Measurements from ENCODE around the gene TREH. TPM values are rescaled to one million over a fixed set of nuclear protein-coding genes. Genes with fewer than 3 reads are reported as not detected.

TREH gene
- total and polyA plus RNA-seq, 2 of the 8 experiments (the other 6 are each of a cell fraction or from before 2014, with no cell fraction given) = 0.03 TPM; not detected in 1

GRCh38 chr11:118694185-118694584 is 14.7 kb upstream of the TREH start:
- no peak overlapping the region for H3K14ac ChIP-seq (ENCODE audit: insufficient read length)
- ChIA-PET POLR2A (ENCODE audit: partially characterized antibody) (interaction anchor here (1.3 to 7.0 kb wide), 7 partner anchors 11 to 98 kb away, joined by 3 to 46 read pairs (median 5); partner anchors contain the start of gene DDX6), CTCF (ENCODE audit: partially characterized antibody) (interaction anchor here (0.6 to 11.0 kb wide), 9 partner anchors 13 to 900 kb away, joined by 3 to 102 read pairs (median 4); no protein-coding TSS in a partner anchor)
- H3K9me3 ChIP-seq (ENCODE audit: insufficient read depth in 2 of 2, low read depth in 1 of 2, low read length in 1 of 2) = no peaks in the 10 kb centered on the region; a peak in 1 of 4 replicates
- H3K23ac ChIP-seq (ENCODE audit: insufficient read length) = no peak overlapping the region
- H3K18ac ChIP-seq (ENCODE audit: extremely low read depth, low read length) = no peak overlapping the region
- H3K79me1 ChIP-seq (ENCODE audit: low read depth, low read length) = no peaks in the 10 kb centered on the region
- no peak overlapping the region for H4K91ac ChIP-seq (replicated peaks; ENCODE audit: insufficient read length, low read length)
- no peak overlapping the region for H3K56ac ChIP-seq (replicated peaks; ENCODE audit: insufficient read length, low read depth, low read length)
- no peak for DNase-seq (ENCODE audit: low read depth in 1 of 2, low spot score in 2 of 2)
- no peak overlapping the region for H2AFZ ChIP-seq (ENCODE audit: low read length)
- no peaks in the 10 kb centered on the region for H3K23me2 ChIP-seq (ENCODE audit: low read depth, low read length)
- H2BK15ac ChIP-seq (ENCODE audit: low read length) = peak overlapping the region; percentile 7; the same call in 1 of the 2 replicates
- FAIRE-seq = no peak
- no peaks in the 10 kb centered on the region for H4K20me1 ChIP-seq (replicated peaks in 1 of 2; ENCODE audit: control insufficient read depth in 1 of 2, insufficient read depth in 2 of 2, low read length in 2 of 2)
- no peak overlapping the region for H3K27ac ChIP-seq (ENCODE audit: low read depth, low read length)
- H3K27me3 ChIP-seq (replicated peaks in 1 of 4; ENCODE audit: control insufficient read depth in 3 of 4, extremely low read depth in 1 of 4, insufficient read depth in 3 of 4, low read length in 3 of 4) = no peaks in the 10 kb centered on the region
- WGBS, 2 experiments (ENCODE audit: extremely low coverage in 1 of 2, insufficient coverage in 1 of 2, insufficient read length in 1 of 2, insufficient replicate concordance in 2 of 2, low coverage in 1 of 2, low lambda C conversion rate in 2 of 2, missing lambda C conversion rate in 1 of 2) = 97% methylated on average over 8 of the region's 8 CpGs; no CpG with 5 or more reads in 1 of the 2 experiments
- H2BK20ac ChIP-seq (ENCODE audit: low read length) = peak overlapping the region; percentile 51; the same call in 1 of the 2 replicates
- H4K8ac ChIP-seq (ENCODE audit: extremely low read depth, insufficient read depth, low read length) = no peak overlapping the region
- no peaks in the 10 kb centered on the region for H3K79me2 ChIP-seq (ENCODE audit: control insufficient read depth in 1 of 2, insufficient read depth in 2 of 2, low read length in 2 of 2)
- no peak overlapping the region for H2BK120ac ChIP-seq (replicated peaks; ENCODE audit: low read depth, low read length)
- TF ChIP-seq HDAC2 (IDR thresholded peaks at IDR 0.05; ENCODE audit: borderline replicate concordance in 1 of 2, low read depth in 2 of 2, low read length in 2 of 2) = peak in 1 of 2 experiments; percentile 79; a peak in 1 of 4 replicates
- TF ChIP-seq KDM1A (IDR thresholded peaks at IDR 0.05; ENCODE audit: borderline replicate concordance, low read length) = peak; percentile 92
- TF ChIP-seq BACH1 (IDR thresholded peaks at IDR 0.05; ENCODE audit: low read length) = no peak
- no peak overlapping the region for H4K5ac ChIP-seq (ENCODE audit: insufficient read length, low read depth, low read length)
- no peak overlapping the region for H3K4ac ChIP-seq (replicated peaks; ENCODE audit: insufficient read length, low read depth, low read length)
- H2AK5ac ChIP-seq (ENCODE audit: low read depth, low read length) = no peak overlapping the region
- H3K4me3 ChIP-seq (ENCODE audit: extremely low read depth in 1 of 4, insufficient read depth in 2 of 4, low read depth in 3 of 4, low read length in 4 of 4) = no peak overlapping the region
- H3K9ac ChIP-seq (replicated peaks in 1 of 4; ENCODE audit: extremely low read depth in 1 of 4, low read depth in 3 of 4, low read length in 3 of 4) = no peak overlapping the region
- no peaks in the 10 kb centered on the region for H3K36me3 ChIP-seq (ENCODE audit: control insufficient read depth in 2 of 4, insufficient read depth in 4 of 4, low read length in 3 of 4)
- no peak overlapping the region for H3K4me2 ChIP-seq (ENCODE audit: insufficient read depth in 1 of 2, low read depth in 2 of 2, low read length in 2 of 2)
- no peak overlapping the region for H2BK5ac ChIP-seq (ENCODE audit: low read depth, low read length)
- peaks cover 0 to 26% (median 17%) of the 10 kb centered on the region in 4 experiments; a peak in 6 of 7 replicates for H3K4me1 ChIP-seq (replicated peaks in 1 of 4; ENCODE audit: control insufficient read depth in 3 of 4, insufficient read depth in 4 of 4, low read length in 3 of 4)
- peak overlapping the region; percentile 11; the same call in 1 of the 2 replicates for H2BK12ac ChIP-seq (ENCODE audit: low read depth, low read length)
